SKM-1 (cell line): ENCODE data around the gene CGREF1.

ENCODE experiments used
- DNase-seq: peaks from one replicate; lab custom pipeline; 2025; ENCODE audit not compliant: unreplicated experiment; lab: John Stamatoyannopoulos, UW

CGREF1 gene, protein sequence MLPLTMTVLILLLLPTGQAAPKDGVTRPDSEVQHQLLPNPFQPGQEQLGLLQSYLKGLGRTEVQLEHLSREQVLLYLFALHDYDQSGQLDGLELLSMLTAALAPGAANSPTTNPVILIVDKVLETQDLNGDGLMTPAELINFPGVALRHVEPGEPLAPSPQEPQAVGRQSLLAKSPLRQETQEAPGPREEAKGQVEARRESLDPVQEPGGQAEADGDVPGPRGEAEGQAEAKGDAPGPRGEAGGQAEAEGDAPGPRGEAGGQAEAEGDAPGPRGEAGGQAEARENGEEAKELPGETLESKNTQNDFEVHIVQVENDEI

DNA sequence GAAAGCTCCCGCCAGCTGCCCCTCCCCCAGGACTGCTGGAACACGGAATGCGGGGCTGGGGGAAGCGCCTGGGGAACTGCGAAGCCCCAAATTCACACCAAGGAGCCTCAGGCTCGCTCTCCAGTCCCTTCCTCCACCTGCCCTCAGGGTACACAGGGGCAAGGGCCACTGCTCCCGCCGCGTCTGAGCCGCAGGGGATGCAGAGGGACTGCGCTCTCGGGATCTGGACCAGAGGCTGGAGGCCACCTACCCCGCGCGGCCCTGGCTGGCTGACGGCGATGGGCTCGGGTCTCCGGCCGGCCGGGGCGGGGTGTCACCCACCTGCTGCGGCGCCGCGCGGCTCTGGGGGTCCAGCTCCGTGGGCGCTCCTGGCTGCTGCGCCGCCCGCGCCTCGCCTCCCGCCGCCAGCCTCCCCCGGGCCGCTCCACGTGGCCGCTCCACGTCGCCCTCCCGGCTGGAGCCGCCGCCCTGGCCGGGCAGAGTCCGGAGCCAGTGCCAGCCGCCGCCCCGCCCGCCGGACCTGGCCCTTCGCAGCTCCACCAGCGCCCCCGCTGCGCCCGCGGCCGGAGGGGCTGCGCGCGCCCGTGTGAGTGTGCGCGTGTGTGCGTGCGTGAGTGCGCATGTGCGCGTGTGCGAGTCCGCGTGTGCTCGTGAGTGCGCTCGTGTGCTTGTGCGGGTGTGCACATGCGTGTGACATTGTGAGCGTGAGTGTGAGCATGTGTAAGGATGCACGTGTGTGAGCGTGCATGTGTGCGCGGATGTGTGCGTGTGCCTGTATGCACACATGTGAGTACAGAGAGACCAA, at the start of gene CGREF1:
CGREF1 (minus strand) TSS at position 604 of the 805 bp plus-strand sequence. CDS start 14,762 bp downstream, outside the sequence.
- DNase-seq = no peak

DNA sequence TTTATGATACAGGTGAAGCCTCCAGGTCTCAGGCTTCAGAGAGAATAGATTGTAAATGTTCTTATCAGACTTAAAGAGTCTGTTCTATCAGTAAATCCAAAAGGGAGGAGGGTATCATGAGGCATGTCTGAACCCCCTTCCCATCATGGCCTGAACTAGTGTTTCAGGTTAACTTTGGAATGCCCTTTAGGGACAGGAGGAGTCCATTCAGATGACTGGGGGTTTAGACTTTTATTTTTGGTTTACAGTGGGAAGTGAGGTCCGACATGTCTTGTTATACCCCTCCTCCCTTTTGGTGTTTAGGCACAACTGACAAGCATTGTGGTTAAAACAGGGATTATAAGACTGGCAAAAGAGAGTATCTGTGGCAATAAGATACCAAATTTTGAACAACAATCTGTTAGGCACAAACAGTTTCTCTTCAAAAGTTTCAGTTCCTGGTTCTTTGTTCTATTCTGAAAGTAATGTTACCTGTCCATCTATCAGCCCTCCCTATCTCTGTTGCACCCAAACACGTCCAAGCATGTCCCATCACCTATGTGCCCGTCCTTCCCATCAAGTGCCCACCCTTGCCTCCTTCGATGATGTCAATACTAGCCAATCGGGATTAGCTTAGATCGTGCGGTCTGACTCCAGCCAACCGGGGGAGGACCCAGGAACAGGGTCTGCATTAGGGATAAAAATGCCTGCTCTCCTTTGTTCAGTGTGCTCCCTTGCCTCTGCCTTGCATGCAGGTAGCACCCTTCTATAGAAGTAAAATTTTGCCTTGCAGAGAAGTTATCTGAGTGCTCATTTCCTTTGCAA, 46.2 kb upstream of the CGREF1 start:
- no peak for DNase-seq

DNA sequence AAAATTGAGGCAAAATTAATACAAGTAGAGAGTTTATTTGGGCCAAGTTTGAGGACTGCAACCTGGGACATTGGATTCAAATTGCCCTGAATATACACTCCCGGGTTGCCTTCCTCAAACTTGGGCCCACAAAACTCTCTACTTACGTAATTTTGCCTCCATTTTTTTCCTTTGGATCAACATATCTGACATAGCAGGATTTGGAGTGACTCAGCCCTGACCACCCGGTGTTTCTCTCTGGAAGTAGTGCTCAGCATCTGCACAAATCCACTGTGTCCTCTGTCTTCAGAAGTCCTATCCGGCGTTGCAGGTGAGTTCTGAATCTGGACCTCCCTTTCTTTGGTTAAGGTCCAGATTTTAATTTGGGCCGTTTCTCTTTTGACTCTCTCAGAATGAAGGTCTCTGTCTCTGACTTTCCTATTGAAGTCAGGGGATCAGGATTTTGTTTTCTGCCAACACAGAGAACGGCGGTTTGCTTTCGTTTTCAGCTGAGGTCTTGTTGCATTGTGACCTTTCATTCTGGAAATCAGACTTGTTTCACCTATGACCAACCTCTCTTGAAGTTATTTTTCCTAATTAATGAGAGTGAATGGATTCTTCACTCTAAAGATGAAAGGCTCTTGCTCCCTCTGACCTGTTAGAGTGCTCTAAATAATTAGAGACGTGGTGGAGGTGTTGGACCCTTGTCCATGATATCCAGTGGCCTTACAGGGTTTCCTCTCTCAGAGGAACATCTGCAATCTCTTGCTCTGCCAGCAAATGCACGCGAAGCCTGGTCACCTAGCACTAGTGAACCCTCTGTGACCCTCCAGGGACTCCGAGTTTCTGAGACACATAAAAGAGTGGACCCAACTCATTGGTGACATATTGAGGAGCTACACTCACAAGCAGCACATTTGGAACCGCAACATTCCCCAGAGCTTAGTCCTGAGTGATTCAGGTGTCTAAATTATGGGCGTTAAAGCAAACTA, 43.5 kb upstream of the CGREF1 start:
- no peak for DNase-seq

DNA sequence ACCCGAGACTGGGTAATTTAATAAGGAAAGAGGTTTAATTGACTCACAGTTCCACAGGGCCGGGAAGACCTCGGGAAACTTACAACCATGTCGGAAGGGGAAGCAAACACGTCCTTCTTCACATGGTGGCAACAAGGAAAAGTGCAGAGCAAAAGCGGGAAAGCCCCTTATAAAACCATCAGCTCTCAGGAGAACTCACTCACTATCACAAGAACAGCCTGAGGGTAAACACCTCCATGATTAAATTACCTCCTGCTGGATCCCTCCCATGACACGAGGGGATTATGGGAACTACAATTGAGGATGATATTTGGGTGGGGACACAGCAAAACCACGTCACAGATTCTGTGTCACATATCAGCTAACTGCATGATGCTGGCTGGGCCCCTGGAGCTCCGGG, 41.3 kb upstream of the CGREF1 start:
- no peak for DNase-seq

DNA sequence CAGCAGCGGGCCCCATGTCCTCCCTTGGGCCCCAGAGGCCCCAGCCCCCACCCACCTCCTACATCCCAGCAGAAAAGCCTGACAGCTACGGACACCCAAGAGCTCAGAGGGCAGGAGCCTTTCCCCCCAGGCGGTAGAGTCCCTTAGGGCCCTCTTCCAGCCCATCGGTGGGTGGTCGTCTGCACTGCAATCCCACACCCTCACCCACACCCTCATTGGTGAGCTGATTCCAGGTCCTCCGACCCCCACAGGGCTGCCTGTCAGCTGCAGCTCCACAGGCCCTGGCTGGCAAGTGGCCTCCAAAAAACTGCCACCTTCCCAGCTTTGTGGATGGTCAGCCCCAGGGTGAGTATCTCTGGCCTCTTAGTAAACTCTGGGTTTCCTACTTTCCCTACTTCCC, 40.3 kb upstream of the CGREF1 start:
- DNase-seq = no peak

DNA sequence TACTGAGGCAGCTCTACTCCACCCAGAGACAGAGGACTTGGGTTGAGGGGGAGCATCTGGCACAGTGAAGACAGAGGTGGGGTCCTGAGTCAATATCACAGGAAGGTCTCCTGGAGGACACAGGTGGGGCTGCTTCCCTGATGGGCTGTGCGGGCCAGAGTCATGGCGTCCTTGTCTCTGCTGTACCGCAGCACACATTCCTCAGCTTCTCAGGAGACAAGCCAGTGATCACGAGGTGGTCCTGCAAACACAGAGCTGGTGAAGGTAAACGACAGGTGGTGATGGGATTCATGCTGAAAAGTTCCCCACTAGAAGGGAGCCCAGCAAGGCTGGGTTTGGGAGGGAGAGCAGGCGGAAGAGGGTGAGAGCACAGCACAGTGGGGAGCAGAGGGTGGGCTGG, 39.5 kb upstream of the CGREF1 start:
- DNase-seq = no peak

DNA sequence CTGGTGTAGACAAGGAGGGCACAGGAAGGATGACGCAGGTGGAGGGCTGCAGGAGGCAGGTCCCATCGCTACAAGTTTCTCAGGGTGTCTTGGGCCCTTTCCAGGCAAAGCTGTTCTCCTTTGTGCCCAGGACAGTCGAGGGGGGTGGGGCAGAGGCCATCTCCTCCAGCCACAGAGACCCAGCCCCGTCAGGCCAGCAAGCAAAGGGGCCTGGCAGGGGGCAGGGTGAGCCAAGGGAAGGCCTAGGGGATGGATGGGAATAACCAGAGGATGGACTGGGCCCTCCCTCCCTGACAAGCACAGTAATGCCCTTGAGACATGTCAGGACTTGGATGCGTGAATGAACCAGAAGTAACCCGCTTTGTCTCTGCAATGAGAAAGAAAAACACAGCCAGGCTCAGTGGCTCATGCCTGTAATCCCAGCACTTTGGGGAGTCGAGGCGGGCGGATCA, 36.2 kb upstream of the CGREF1 start:
- DNase-seq = no peak

DNA sequence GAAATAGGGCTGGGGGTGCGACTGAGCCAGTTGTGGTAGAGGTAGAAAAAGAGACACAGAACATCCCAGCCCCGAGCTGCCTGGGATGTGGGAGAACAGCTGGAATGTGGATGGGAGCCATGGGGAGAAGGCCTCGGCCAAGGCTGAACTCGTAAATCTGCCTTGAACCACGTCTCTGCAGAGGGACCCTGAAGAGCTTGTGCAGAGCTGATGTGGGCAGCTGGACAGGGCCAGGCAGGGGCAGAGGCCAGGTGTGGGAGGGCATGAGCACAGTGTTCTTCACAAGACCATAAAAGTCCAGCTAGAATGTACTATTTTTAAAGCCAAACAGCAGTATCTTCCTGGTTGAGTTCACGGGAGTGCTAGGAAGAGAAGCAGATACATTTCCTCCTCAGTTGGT, 35.6 kb upstream of the CGREF1 start:
- DNase-seq = no peak

DNA sequence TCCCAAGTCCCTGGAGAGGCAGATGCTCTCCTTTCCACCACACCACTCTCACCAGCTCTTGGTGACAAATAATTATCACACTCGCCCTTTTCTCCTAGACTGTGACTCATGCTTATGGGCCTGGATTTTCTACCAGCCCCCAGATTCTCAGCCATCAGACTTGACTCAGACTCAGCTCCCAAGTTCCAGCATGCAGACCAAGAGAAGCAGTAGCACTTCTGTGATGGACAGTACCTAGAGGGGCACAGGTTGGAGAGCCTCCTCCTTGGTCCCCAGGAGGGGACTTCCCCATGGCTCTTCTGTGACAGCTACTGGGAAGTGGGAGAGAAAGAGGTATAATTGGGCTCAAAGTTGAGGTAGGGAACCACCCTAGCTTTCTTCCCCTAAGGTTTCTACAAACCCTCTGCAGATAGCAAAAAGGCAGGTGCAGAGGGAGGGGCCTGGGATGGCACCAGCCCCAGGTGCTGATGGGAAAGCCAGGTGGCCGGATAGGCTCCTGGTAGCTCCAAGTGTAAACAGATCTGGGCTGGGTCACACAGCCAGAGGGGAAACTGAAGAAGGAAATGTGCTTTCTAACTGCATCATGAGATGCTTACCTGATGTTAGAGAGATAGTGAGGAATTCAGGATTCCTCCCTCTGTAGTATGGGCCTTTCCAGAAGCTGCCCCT, 34.0 kb upstream of the CGREF1 start:
- DNase-seq = no peak

DNA sequence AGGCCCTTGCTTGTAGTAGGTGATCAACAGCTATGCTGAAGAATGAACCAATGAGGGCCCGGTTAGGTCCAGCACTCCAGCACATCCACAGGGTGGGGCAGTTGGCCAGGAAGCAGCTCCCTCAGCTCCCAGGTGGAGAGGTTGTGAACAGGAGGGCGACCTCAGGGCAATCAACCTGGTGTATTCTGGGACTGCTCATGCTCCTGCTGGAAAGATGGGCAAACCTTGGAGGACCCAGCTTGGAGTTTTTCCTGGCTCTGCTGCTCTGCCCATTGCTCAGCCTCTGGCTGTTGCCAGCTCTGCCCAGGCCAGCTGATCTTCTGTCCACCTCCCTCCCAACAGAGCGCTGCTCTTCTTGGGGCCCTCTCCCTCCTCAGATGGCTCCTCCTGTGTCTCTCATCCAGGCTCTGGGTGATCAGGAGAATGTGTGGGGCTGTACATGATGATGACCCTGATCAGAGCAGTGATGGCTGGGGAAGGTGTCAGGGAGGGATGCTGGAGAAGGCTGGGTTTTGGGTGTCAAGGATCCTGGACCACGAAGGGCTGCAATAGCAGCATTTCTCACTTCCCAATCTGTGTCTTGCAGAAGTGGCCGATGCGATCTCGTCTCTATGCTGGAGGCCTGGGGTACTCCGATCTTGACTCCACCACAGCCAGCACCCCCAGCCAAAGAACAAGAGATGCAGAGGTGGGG, 33.3 kb upstream of the CGREF1 start:
- no peak for DNase-seq

DNA sequence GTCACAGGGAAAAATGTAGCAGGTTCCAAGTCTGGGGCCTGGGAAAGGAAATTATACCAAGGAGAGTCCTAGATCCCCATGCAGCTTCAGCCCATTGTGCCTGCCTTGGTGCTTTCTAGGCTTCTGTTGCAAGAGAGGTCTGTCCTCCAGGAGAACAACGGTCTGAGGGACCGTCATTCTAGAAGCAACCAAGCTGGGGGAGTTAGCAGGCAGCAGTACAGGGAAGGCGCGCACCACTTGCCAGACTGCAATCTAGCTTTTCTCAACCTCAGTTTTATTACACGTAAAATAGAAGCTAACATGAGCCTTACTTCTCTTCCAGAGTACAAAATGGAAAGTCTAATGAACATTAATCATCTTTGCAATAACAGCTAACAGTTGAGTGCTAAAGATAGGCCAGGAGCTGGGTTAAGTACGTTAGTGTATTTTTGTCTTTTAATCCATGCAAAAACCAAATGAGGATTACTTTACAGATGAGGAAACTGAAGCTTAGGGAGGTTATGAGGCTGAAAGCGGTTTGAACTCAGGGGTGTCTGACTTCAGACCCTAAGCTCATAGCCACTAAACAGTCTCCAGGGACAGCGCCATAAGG, 31.8 kb upstream of the CGREF1 start:
- no peak for DNase-seq

DNA sequence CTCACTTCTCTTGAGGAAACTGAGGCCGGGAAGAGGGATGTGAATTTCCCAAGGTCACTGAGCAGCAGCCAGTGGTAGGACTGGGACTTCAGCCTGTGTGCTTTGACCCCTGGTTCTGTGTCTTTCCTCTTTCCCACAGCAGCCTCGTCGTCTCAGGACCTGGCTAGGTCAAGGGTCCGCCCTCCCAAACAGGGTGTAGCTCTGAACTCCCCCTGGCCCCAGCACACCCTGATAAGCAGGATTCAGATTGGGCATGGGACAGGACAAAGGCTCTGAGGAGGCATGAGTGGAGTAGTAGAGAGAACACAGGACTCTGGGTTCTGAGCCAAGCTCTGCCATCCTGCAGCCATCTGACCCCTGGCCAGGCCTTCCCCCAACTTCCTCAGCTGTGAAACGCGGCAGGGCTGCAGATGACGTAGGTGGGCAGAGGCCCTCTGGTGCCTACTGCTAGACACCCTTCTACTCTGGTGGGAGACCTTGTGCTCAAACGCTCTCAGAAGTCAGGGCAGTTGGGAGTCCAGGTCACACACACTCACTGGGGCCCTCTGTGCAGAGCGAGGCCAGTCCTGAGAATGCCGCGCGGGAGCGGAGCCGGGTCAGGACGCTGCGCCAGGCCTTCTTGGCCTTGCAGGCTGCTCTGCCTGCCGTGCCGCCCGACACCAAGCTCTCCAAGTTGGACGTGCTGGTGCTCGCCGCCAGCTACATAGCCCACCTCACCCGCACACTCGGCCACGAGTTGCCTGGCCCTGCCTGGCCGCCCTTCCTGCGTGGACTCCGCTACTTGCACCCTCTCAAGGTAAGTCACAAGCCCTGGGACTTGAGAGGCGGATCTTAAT, 30.9 kb upstream of the CGREF1 start:
- DNase-seq = no peak

DNA sequence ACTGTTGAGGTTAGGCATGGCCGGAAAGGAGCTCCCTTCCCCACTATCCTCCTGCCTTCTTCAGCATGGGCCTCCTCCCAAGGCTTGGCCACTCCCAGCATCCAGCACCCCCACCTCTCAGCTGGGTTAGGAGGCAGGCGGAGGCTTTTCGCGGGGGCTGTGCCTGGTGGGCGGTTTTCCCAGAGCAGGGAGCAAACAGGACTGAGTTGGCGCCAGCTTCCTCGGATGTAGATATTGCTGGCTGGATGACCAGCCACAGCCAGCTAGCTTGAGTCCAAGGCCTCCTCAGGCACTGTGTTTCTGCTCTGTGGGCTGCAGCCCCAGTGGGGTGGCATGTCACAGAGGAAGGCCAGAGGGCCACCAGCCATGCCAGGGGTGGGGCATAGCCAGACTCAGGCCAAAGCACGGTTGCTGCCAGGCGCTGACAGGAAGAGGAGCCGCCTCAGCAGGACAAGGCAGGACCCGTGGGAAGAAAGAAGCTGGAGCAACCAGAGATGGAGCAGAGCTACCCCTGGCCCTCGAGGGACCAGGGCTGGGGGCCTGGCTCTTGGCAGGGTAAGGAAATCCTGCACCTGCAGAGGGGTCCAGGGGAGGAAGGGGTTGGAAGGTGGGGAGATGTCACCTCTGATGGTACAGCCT, 30.0 kb upstream of the CGREF1 start, which contains the start of gene TCF23:
TCF23 (plus strand) TSS at position 204 of the 639 bp plus-strand sequence; CDS start at position 334, 130 bp downstream.
- DNase-seq = no peak

DNA sequence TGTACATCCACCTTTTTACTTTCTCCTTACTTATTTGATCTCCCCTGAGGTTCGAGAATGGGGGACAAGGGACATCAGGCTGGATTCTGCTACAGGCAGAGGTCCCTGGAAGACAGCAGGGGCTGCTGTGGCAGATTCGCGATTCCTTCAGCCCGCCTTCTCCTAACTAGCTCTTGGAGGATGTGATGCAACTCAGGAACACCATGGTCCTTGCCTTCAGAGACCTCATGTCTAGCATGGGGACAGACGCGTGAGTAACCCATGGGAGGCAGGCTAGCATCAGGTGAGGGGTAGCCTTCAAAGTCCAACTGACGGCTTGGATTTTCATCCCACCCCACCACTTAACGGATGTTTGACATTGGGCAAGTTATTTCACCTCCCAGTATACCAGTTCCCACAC, 29.0 kb upstream of the CGREF1 start:
- DNase-seq = no peak

DNA sequence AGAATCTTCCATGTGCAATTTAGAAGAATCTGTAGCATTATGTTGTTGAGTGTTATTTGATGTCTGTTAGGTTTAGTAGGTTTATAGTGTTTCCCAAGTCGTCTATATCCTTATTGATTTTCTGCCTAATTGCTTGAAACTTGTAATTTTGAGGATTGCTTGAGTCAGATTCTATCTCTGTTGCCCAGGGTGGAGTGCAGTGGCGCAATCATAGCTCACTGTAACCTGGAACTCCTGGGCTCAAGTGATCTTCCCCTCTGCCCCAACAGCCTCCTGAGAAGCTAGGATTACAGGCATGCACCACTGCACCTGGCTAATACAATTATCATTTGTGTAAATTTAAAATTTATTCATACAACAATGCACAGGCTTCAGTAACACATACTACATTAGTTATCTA, 26.8 kb upstream of the CGREF1 start:
- no peak for DNase-seq

DNA sequence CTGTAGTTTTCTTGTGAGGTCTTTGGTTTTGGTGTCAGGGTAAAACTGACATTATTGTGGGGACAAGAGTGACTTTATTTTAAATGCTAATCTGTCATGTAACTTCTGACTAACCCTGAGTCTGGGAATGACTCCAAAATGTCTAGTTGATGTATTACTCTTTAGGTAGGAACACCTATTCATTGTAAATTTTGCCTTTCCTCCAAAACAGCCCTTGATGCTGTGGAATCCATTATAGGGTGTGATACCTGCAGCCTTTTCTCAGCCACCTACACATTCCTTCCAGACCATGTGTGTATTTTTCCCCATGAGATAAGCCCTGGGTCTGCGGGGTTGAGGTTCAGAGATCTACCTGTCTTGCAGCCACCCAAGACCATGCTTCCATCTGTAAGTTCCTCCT, 24.4 kb upstream of the CGREF1 start:
- no peak for DNase-seq

DNA sequence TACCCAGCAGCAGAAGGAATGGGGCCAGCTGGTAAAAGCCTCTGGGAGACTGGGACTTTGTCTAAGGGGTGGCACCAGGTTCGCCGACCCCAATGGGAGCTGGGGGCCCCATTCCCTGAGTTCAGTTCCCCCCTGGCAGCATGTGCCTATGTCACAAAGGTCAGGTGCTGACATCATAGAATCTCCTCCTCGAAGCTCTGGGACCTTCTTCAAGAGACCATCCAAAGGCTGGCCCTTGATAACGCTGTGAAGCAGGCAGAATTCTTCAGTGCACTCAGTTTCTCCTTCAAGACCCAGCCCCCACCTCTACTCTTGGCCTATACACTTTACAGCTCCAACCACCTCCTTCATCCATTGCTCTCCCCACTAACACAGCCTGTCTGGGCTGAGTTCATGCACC, 20.4 kb upstream of the CGREF1 start, which contains the start of gene PRR30:
PRR30 (minus strand) TSS at position 101 of the 400 bp plus-strand sequence. CDS start 1,081 bp downstream, outside the sequence.
- DNase-seq = no peak
